K562 (cell line): ENCODE measurements around the gene FUZ. TPM values are rescaled to one million over a fixed set of nuclear protein-coding genes. Genes with fewer than 3 reads are reported as not detected.

Source experiments
- CBX3 ChIP-seq, 2 experiments: IDR thresholded peaks; 1 replicate in 1 of 2; 2 replicates in 1 of 2; pipeline ENCODE4 v1.6.1; 2012; ENCODE audit warnings: inconsistent platforms in 2 of 2, low read length in 2 of 2, borderline replicate concordance in 1 of 2, control low read depth in 1 of 2
- GABPB1 ChIP-seq: sonication (generic); formaldehyde crosslinking; IDR thresholded peaks from 2 replicates; pipeline ENCODE4 v1.8.0; 2022; ENCODE audit warnings: mild to moderate bottlenecking, missing genetic modification reagents
- ILK ChIP-seq: fragments of 450-650 bp; IDR thresholded peaks from 2 replicates; pipeline ENCODE4 v1.6.1; 2016; ENCODE audit warnings: missing genetic modification characterization, low read depth, mild to moderate bottlenecking, missing compliant biosample characterization, moderate library complexity, borderline replicate concordance
- MAFG ChIP-seq: fragments of 450-650 bp; conservative IDR thresholded peaks from 2 replicates; pipeline ENCODE4 v1.6.1; 2016; ENCODE audit warnings: missing genetic modification characterization, missing compliant biosample characterization
- MAFK ChIP-seq: IDR thresholded peaks from 2 replicates; pipeline ENCODE4 v1.6.1; 2011; ENCODE audit warnings: low read length, improper control_type of control experiment
- RBBP5 ChIP-seq: fragments of 200-600 bp; sonication (generic); IDR thresholded peaks from 2 replicates; pipeline ENCODE4 v1.6.1; 2012; ENCODE audit warnings: borderline replicate concordance, mild to moderate bottlenecking, low read length, control low read depth, inconsistent platforms; ENCODE audit not compliant: insufficient read depth, poor library complexity, severe bottlenecking
- ZFP36 ChIP-seq: fragments of 150-350 bp; IDR thresholded peaks from 2 replicates; pipeline ENCODE4 v1.6.1; 2018; ENCODE audit warnings: low read length, low read depth; ENCODE audit not compliant: partially characterized antibody
- ZNF507 ChIP-seq: conservative IDR thresholded peaks from 2 replicates; pipeline ENCODE4 v1.6.1; 2017; ENCODE audit warnings: missing genetic modification characterization, missing compliant biosample characterization
- polyA plus RNA-seq, 8 experiments: library from polyadenylated mRNA; depleted of rRNA in 4 of 8; stranded (reverse) in 5 of 8; unstranded in 3 of 8; fragments of >200 nt; fragmentation: Nextera tagmentation in 2 of 8; fragmentation: Illumina TruSeq in 1 of 8; extraction: Ambion mirVana in 2 of 8; extraction: Trizol in 1 of 8; gene quantifications; 2 replicates each; pipeline versions ENCODE4 v1.2.1 to v1.2.3, GENCODE V29; 2011 to 2014; ENCODE audit warnings: inconsistent platforms in 1 of 8, missing spikeins in 1 of 8
- total RNA-seq, 7 experiments: library from RNA; depleted of rRNA in 6 of 7; stranded (reverse); fragments of >200 nt in 6 of 7; fragmentation: Illumina TruSeq in 2 of 7; extraction: Trizol in 2 of 7; gene quantifications; 2 replicates each; pipeline versions ENCODE4 v1.2.1 to v1.2.3, GENCODE V29; 2011 to 2021; ENCODE audit warnings: low replicate concordance in 1 of 7
- TF ChIP-seq, protein P1 (sequence below): fragments of 450-650 bp; formaldehyde crosslinking; IDR thresholded peaks from 2 replicates; pipeline ENCODE4 v1.4.0; 2020; ENCODE audit warnings: mild to moderate bottlenecking, mixed read lengths
- TF ChIP-seq, protein P2 (sequence below): fragments of 450-650 bp; IDR thresholded peaks from 2 replicates; pipeline ENCODE4 v1.6.1; 2016
- TF ChIP-seq, protein P3 (sequence below), 2 experiments: fragments of 450-650 bp; formaldehyde crosslinking in 1 of 2; IDR thresholded peaks; 2 replicates each; pipeline versions ENCODE4 v1.4.0 to v1.6.1; 2014 to 2020; ENCODE audit warnings: mild to moderate bottlenecking in 2 of 2, borderline replicate concordance in 1 of 2, low read depth in 1 of 2
- TF ChIP-seq, protein P4 (sequence below): fragments of 450-650 bp; IDR thresholded peaks from 2 replicates; pipeline ENCODE4 v1.6.1; 2017; ENCODE audit warnings: antibody characterized with exemption, mild to moderate bottlenecking

The FUZ gene
- total and polyA plus RNA-seq, 9 of the 15 experiments (the other 6 are each of a cell fraction or from before 2014, with no cell fraction given): 0.17 to 7.6 (median 3.6) TPM; not detected in 1

DNA sequence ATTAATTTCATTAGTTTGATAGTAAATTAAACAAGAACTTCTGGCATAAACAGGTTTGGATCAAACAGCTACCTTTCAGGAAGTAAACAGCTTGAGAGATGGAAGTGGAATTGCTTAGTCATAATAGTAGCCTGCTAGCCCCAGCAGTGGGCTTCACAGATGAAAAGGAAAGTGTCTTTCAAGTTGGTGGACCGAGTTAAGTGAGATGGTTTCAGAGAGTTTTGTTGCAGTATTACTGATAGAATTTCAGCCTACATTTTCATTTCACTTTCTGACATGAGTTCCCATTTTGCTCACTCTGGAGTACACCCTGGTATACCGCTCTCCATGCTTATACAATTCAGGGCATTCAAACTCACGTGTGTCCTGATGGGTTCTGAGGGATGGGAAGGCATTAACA lies 35.8 kb upstream of the FUZ start (continued):
- TF ChIP-seq MAFK: peak; percentile 47; the same call in 1 of the 2 replicates
- TF ChIP-seq ILK: no peak
- TF ChIP-seq GABPB1 (CRISPR knock-in tag): no peak
- peak; percentile 55 for TF ChIP-seq MAFG (tag)
- no peak for TF ChIP-seq ZFP36
- TF ChIP-seq CBX3 (IDR thresholded peaks at IDR 0.05; ENCODE audit: borderline replicate concordance in 1 of 2, low read length in 2 of 2): peak in 1 of 2 experiments; percentile 81; a peak in 1 of 3 replicates
- TF ChIP-seq, protein P1, sequence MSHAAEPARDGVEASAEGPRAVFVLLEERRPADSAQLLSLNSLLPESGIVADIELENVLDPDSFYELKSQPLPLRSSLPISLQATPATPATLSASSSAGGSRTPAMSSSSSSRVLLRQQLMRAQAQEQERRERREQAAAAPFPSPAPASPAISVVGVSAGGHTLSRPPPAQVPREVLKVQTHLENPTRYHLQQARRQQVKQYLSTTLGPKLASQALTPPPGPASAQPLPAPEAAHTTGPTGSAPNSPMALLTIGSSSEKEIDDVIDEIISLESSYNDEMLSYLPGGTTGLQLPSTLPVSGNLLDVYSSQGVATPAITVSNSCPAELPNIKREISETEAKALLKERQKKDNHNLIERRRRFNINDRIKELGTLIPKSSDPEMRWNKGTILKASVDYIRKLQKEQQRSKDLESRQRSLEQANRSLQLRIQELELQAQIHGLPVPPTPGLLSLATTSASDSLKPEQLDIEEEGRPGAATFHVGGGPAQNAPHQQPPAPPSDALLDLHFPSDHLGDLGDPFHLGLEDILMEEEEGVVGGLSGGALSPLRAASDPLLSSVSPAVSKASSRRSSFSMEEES (CRISPR knock-in tag): no peak
- no peak for TF ChIP-seq RBBP5
- TF ChIP-seq ZNF507 (tag): no peak
- TF ChIP-seq, protein P2, sequence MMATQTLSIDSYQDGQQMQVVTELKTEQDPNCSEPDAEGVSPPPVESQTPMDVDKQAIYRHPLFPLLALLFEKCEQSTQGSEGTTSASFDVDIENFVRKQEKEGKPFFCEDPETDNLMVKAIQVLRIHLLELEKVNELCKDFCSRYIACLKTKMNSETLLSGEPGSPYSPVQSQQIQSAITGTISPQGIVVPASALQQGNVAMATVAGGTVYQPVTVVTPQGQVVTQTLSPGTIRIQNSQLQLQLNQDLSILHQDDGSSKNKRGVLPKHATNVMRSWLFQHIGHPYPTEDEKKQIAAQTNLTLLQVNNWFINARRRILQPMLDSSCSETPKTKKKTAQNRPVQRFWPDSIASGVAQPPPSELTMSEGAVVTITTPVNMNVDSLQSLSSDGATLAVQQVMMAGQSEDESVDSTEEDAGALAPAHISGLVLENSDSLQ: no peak
- TF ChIP-seq, protein P3, sequence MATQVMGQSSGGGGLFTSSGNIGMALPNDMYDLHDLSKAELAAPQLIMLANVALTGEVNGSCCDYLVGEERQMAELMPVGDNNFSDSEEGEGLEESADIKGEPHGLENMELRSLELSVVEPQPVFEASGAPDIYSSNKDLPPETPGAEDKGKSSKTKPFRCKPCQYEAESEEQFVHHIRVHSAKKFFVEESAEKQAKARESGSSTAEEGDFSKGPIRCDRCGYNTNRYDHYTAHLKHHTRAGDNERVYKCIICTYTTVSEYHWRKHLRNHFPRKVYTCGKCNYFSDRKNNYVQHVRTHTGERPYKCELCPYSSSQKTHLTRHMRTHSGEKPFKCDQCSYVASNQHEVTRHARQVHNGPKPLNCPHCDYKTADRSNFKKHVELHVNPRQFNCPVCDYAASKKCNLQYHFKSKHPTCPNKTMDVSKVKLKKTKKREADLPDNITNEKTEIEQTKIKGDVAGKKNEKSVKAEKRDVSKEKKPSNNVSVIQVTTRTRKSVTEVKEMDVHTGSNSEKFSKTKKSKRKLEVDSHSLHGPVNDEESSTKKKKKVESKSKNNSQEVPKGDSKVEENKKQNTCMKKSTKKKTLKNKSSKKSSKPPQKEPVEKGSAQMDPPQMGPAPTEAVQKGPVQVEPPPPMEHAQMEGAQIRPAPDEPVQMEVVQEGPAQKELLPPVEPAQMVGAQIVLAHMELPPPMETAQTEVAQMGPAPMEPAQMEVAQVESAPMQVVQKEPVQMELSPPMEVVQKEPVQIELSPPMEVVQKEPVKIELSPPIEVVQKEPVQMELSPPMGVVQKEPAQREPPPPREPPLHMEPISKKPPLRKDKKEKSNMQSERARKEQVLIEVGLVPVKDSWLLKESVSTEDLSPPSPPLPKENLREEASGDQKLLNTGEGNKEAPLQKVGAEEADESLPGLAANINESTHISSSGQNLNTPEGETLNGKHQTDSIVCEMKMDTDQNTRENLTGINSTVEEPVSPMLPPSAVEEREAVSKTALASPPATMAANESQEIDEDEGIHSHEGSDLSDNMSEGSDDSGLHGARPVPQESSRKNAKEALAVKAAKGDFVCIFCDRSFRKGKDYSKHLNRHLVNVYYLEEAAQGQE (IDR thresholded peaks at IDR 0.05; ENCODE audit: borderline replicate concordance): 0 out of 2 replicates have a peak, but pooled peaks have one; percentile 4
- TF ChIP-seq, protein P3 (CRISPR knock-in tag; IDR thresholded peaks at IDR 0.05; ENCODE audit: low read depth): no peak
- TF ChIP-seq, protein P4, sequence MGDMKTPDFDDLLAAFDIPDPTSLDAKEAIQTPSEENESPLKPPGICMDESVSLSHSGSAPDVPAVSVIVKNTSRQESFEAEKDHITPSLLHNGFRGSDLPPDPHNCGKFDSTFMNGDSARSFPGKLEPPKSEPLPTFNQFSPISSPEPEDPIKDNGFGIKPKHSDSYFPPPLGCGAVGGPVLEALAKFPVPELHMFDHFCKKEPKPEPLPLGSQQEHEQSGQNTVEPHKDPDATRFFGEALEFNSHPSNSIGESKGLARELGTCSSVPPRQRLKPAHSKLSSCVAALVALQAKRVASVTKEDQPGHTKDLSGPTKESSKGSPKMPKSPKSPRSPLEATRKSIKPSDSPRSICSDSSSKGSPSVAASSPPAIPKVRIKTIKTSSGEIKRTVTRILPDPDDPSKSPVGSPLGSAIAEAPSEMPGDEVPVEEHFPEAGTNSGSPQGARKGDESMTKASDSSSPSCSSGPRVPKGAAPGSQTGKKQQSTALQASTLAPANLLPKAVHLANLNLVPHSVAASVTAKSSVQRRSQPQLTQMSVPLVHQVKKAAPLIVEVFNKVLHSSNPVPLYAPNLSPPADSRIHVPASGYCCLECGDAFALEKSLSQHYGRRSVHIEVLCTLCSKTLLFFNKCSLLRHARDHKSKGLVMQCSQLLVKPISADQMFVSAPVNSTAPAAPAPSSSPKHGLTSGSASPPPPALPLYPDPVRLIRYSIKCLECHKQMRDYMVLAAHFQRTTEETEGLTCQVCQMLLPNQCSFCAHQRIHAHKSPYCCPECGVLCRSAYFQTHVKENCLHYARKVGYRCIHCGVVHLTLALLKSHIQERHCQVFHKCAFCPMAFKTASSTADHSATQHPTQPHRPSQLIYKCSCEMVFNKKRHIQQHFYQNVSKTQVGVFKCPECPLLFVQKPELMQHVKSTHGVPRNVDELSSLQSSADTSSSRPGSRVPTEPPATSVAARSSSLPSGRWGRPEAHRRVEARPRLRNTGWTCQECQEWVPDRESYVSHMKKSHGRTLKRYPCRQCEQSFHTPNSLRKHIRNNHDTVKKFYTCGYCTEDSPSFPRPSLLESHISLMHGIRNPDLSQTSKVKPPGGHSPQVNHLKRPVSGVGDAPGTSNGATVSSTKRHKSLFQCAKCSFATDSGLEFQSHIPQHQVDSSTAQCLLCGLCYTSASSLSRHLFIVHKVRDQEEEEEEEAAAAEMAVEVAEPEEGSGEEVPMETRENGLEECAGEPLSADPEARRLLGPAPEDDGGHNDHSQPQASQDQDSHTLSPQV: 0 out of 2 replicates have a peak, but pooled peaks have one; percentile 23
